ENCODE measurements around the gene ANXA6.

- TF ChIP-seq CTCF (IDR thresholded peaks at IDR 0.05; ENCODE audit: insufficient read depth, low read length), result no peak
- no peak for TF ChIP-seq POLR2AphosphoS5 (IDR thresholded peaks at IDR 0.05; ENCODE audit: low read depth)
- TF ChIP-seq REST (IDR thresholded peaks at IDR 0.05; ENCODE audit: insufficient replicate concordance, low read depth), result no peak
- no peak for TF ChIP-seq SPI1 (IDR thresholded peaks at IDR 0.05; ENCODE audit: borderline replicate concordance, low read depth)
- TF ChIP-seq GABPA (IDR thresholded peaks at IDR 0.05; ENCODE audit: low read depth), result no peak
Observed at GRCh38 chr5:151128817-151129216, 28.8 kb downstream of the ANXA6 start.
